Activated CD4-positive, alpha-beta memory T cell treated with anti-CD3 and anti-CD28 coated beads for 36 hours (primary cell): ENCODE measurements around the gene TNFSF4. TPM values are rescaled to one million over a fixed set of nuclear protein-coding genes. Genes with fewer than 3 reads are reported as not detected.
"Not testable (repeated sequence)": the region's sequence is repeated elsewhere in the genome, so short reads cannot be mapped to it uniquely, and the experiment has no call there.

Experiments
- CTCF ChIA-PET: fragments of 350-600 bp; sonication (Branson Sonifier 250); formaldehyde crosslinking; loops from one replicate; lab custom pipeline; 2021; ENCODE audit warnings: antibody characterized with exemption, inconsistent platforms; lab: Charles Lee
- POLR2A ChIA-PET: fragments of 350-600 bp; sonication (Branson Sonifier 250); formaldehyde crosslinking; loops from one replicate; lab custom pipeline; 2021; ENCODE audit warnings: antibody characterized with exemption; lab: Charles Lee
- DNase-seq: peaks from one replicate; pipeline ENCODE4 v3.0.0-alpha.2; 2020
- H3K27ac Mint-ChIP-seq: one replicate; pipeline ENCODE4 v1.8.0; 2021; ENCODE audit warnings: mixed read lengths
- H3K27me3 Mint-ChIP-seq: one replicate; pipeline ENCODE4 v1.8.0; 2021; ENCODE audit warnings: mixed read lengths
- H3K36me3 Mint-ChIP-seq: one replicate; pipeline ENCODE4 v1.8.0; 2021; ENCODE audit warnings: mixed read lengths
- H3K4me1 Mint-ChIP-seq: one replicate; pipeline ENCODE4 v1.8.0; 2021; ENCODE audit warnings: low read depth, mixed read lengths
- H3K4me3 Mint-ChIP-seq: one replicate; pipeline ENCODE4 v1.8.0; 2021; ENCODE audit warnings: mild to moderate bottlenecking, mixed read lengths
- H3K9me3 Mint-ChIP-seq: one replicate; pipeline ENCODE4 v1.8.0; 2021; ENCODE audit warnings: mixed read lengths
- intact Hi-C: fragments of 100-400 bp; cut with micrococcal nuclease; formaldehyde crosslinking; loops from one replicate; pipeline ENCODE4 v1.15.1; 2023
- total RNA-seq, 2 experiments: library from RNA; stranded (reverse); gene quantifications; one replicate each; pipeline ENCODE4 v1.2.3, GENCODE V29; 2021

TNFSF4 gene
- total RNA-seq, 2 experiments from 2014 or later, result 0.26 to 0.58 TPM

- H3K27ac Mint-ChIP-seq, POLR2A ChIA-PET, DNase-seq, H3K36me3 Mint-ChIP-seq, H3K27me3 Mint-ChIP-seq, intact Hi-C loops, CTCF ChIA-PET, H3K4me3 Mint-ChIP-seq: not testable (repeated sequence)
- Mint-ChIP-seq H3K9me3 (peaks cover 15% of the 10 kb centered on the region), H3K4me1 (peaks cover 25% of the 10 kb centered on the region)
Observed at GRCh38 chr1:173153964-173154363, 53.2 kb downstream of the TNFSF4 start.

GRCh38 chr1:173153503-173153902 is 53.6 kb downstream of the TNFSF4 start:
- intact Hi-C loops, result no loop called here
- DNase-seq, result no peak
- no peak overlapping the region for H3K27ac Mint-ChIP-seq
- H3K36me3 Mint-ChIP-seq, result peaks cover 2% of the 10 kb centered on the region
- H3K4me3 Mint-ChIP-seq, result no peak overlapping the region
- H3K4me1 Mint-ChIP-seq, result peaks cover 25% of the 10 kb centered on the region
- peaks cover 2% of the 10 kb centered on the region for H3K27me3 Mint-ChIP-seq
- ChIA-PET POLR2A (no interaction called here), CTCF (no interaction called here)
- peaks cover 15% of the 10 kb centered on the region for H3K9me3 Mint-ChIP-seq

GRCh38 chr1:173152598-173152997 is 54.5 kb downstream of the TNFSF4 start:
- Mint-ChIP-seq H3K27me3 (peaks cover 2% of the 10 kb centered on the region), H3K4me3 (no peak overlapping the region), H3K27ac (no peak overlapping the region), H3K9me3 (peaks cover 14% of the 10 kb centered on the region), H3K4me1 (peaks cover 25% of the 10 kb centered on the region), H3K36me3 (peaks cover 2% of the 10 kb centered on the region)
- intact Hi-C loops, result no loop called here
- DNase-seq, result no peak
- ChIA-PET POLR2A (no interaction called here), CTCF (no interaction called here)

GRCh38 chr1:173150795-173151194 is 56.3 kb downstream of the TNFSF4 start:
- CTCF ChIA-PET, result no interaction called here
- H3K4me1 Mint-ChIP-seq, result peaks cover 25% of the 10 kb centered on the region
- no peak overlapping the region for H3K27ac Mint-ChIP-seq
- intact Hi-C loops, result no loop called here
- H3K27me3 Mint-ChIP-seq, result peaks cover 3% of the 10 kb centered on the region
- DNase-seq, result no peak
- POLR2A ChIA-PET, result no interaction called here
- H3K9me3 Mint-ChIP-seq, result peaks cover 30% of the 10 kb centered on the region
- H3K4me3 Mint-ChIP-seq, result no peak overlapping the region
- H3K36me3 Mint-ChIP-seq, result peaks cover 1% of the 10 kb centered on the region

GRCh38 chr1:173149887-173150286 is 57.2 kb downstream of the TNFSF4 start:
- intact Hi-C loops, result no loop called here
- H3K27me3 Mint-ChIP-seq, result peaks cover 3% of the 10 kb centered on the region
- peaks cover 35% of the 10 kb centered on the region for H3K9me3 Mint-ChIP-seq
- peaks cover 25% of the 10 kb centered on the region for H3K4me1 Mint-ChIP-seq
- POLR2A ChIA-PET, result no interaction called here
- DNase-seq, result peak; percentile 13
- no peak overlapping the region for H3K27ac Mint-ChIP-seq
- CTCF ChIA-PET, result no interaction called here
- H3K36me3 Mint-ChIP-seq, result peaks cover 4% of the 10 kb centered on the region
- no peak overlapping the region for H3K4me3 Mint-ChIP-seq

GRCh38 chr1:173148971-173149370 is 58.2 kb downstream of the TNFSF4 start:
- CTCF ChIA-PET, result no interaction called here
- intact Hi-C loops, result no loop called here
- H3K4me1 Mint-ChIP-seq, result peaks cover 24% of the 10 kb centered on the region
- no peak overlapping the region for H3K4me3 Mint-ChIP-seq
- H3K27me3 Mint-ChIP-seq, result peaks cover 3% of the 10 kb centered on the region
- H3K36me3 Mint-ChIP-seq, result peaks cover 4% of the 10 kb centered on the region
- H3K27ac Mint-ChIP-seq, result no peak overlapping the region
- no peak for DNase-seq
- H3K9me3 Mint-ChIP-seq, result peaks cover 42% of the 10 kb centered on the region
- POLR2A ChIA-PET, result no interaction called here

- peaks cover 4% of the 10 kb centered on the region for H3K36me3 Mint-ChIP-seq
- H3K27me3 Mint-ChIP-seq, result peaks cover 3% of the 10 kb centered on the region
- H3K4me1 Mint-ChIP-seq, result peaks cover 20% of the 10 kb centered on the region
- POLR2A ChIA-PET, result no interaction called here
- CTCF ChIA-PET, result no interaction called here
- no peak overlapping the region for H3K27ac Mint-ChIP-seq
- no peak for DNase-seq
- intact Hi-C loops, result no loop called here
- H3K9me3 Mint-ChIP-seq, result peaks cover 42% of the 10 kb centered on the region
- H3K4me3 Mint-ChIP-seq, result no peak overlapping the region
Observed at GRCh38 chr1:173148545-173148944, 58.6 kb downstream of the TNFSF4 start.

GRCh38 chr1:173140733-173141132 is 66.4 kb downstream of the TNFSF4 start:
- Mint-ChIP-seq H3K27me3 (no peaks in the 10 kb centered on the region), H3K9me3 (peaks cover 24% of the 10 kb centered on the region), H3K4me1 (no peaks in the 10 kb centered on the region), H3K36me3 (peaks cover 2% of the 10 kb centered on the region), H3K27ac (no peak overlapping the region), H3K4me3 (no peak overlapping the region)
- no peak for DNase-seq
- intact Hi-C loops, result no loop called here
- ChIA-PET POLR2A (no interaction called here), CTCF (interaction anchor here (0.6 kb wide), 1 partner anchor 396 kb away, joined by 3 read pairs; no protein-coding TSS in a partner anchor)

- no peak for DNase-seq
- no peaks in the 10 kb centered on the region for H3K27me3 Mint-ChIP-seq
- CTCF ChIA-PET, result no interaction called here
- H3K36me3 Mint-ChIP-seq, result no peaks in the 10 kb centered on the region
- no peak overlapping the region for H3K27ac Mint-ChIP-seq
- POLR2A ChIA-PET, result no interaction called here
- peaks cover 14% of the 10 kb centered on the region for H3K9me3 Mint-ChIP-seq
- no peaks in the 10 kb centered on the region for H3K4me1 Mint-ChIP-seq
- intact Hi-C loops, result no loop called here
- H3K4me3 Mint-ChIP-seq, result no peak overlapping the region
Observed at GRCh38 chr1:173139706-173140105, 67.4 kb downstream of the TNFSF4 start.

GRCh38 chr1:173137107-173137706 is 69.9 kb downstream of the TNFSF4 start:
- ChIA-PET CTCF (interaction anchor here (0.6 kb wide), 1 partner anchor 188 kb away, joined by 3 read pairs; no protein-coding TSS in a partner anchor), POLR2A (no interaction called here)
- Mint-ChIP-seq H3K4me1 (no peaks in the 10 kb centered on the region), H3K4me3 (no peak overlapping the region), H3K9me3 (no peaks in the 10 kb centered on the region), H3K27me3 (no peaks in the 10 kb centered on the region), H3K36me3 (no peaks in the 10 kb centered on the region), H3K27ac (no peak overlapping the region)
- intact Hi-C loops, result no loop called here
- no peak for DNase-seq

GRCh38 chr1:173134800-173135199 is 72.3 kb downstream of the TNFSF4 start:
- no peaks in the 10 kb centered on the region for H3K36me3 Mint-ChIP-seq
- intact Hi-C loops, result no loop called here
- H3K9me3 Mint-ChIP-seq, result no peaks in the 10 kb centered on the region
- H3K27ac Mint-ChIP-seq, result no peak overlapping the region
- DNase-seq, result no peak
- no peaks in the 10 kb centered on the region for H3K4me1 Mint-ChIP-seq
- no peak overlapping the region for H3K4me3 Mint-ChIP-seq
- CTCF ChIA-PET, result no interaction called here
- POLR2A ChIA-PET, result no interaction called here
- no peaks in the 10 kb centered on the region for H3K27me3 Mint-ChIP-seq

GRCh38 chr1:173134029-173134428 is 73.1 kb downstream of the TNFSF4 start:
- CTCF ChIA-PET, result no interaction called here
- intact Hi-C loops, result no loop called here
- H3K36me3 Mint-ChIP-seq, result no peaks in the 10 kb centered on the region

More at GRCh38 chr1:173134029-173134428, 73.1 kb downstream of the TNFSF4 start:
- Mint-ChIP-seq H3K27ac (no peak overlapping the region), H3K4me1 (no peaks in the 10 kb centered on the region), H3K9me3 (no peaks in the 10 kb centered on the region), H3K4me3 (no peak overlapping the region), H3K27me3 (no peaks in the 10 kb centered on the region)
- POLR2A ChIA-PET, result no interaction called here
- DNase-seq, result no peak
